ENCODE measurements around the gene PCDHGB2.

PCDHGB2 gene

DNA sequence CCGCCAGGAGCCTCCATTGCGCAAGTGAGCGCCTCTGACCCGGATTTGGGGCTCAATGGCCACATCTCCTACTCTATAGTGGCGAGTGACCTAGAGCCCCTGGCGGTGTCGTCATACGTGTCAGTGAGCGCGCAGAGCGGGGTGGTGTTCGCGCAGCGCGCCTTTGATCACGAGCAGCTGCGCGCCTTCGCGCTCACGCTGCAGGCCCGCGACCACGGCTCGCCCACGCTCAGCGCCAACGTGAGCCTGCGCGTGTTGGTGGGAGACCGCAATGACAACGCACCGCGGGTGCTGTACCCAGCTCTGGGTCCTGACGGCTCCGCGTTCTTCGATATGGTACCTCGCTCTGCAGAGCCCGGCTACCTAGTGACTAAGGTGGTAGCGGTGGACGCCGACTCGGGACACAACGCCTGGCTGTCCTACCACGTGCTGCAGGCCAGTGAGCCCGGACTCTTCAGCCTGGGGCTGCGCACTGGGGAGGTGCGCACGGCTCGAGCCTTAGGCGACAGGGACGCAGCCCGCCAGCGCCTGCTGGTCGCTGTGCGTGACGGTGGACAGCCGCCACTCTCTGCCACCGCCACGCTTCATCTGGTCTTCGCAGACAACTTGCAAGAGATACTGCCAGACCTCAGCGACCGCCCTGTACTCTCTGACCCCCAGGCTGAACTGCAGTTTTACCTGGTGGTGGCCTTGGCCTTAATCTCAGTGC lies 50.0 kb downstream of the PCDHGB2 start:
- Histone ChIP-seq H3K27me3 (ENCODE audit: insufficient read depth, low read length, poor library complexity, severe bottlenecking) (no peaks in the 10 kb centered on the region), H3K9me3 (ENCODE audit: insufficient read depth, low read depth, low read length) (no peaks in the 10 kb centered on the region), H3K79me2 (ENCODE audit: insufficient read depth, low read length) (no peaks in the 10 kb centered on the region), H3K4me1 (ENCODE audit: insufficient read depth, low read length, poor library complexity, severe bottlenecking) (no peaks in the 10 kb centered on the region), H4K20me1 (ENCODE audit: insufficient read depth, low read length, poor library complexity, severe bottlenecking) (no peaks in the 10 kb centered on the region), H3K9me2 (replicated peaks; ENCODE audit: low read depth, low read length) (no peaks in the 10 kb centered on the region), H3F3A (ENCODE audit: low read depth) (no peaks in the 10 kb centered on the region), H3K36me3 (ENCODE audit: insufficient read depth, low read length) (no peaks in the 10 kb centered on the region), H2AFZ (ENCODE audit: low read length) (no peak overlapping the region), H3K4me3 (ENCODE audit: low read length, poor library complexity, severe bottlenecking) (no peak overlapping the region), H3K4me2 (ENCODE audit: low read depth, low read length, poor library complexity, severe bottlenecking) (no peak overlapping the region), H3K9ac (ENCODE audit: low read depth, low read length, poor library complexity, severe bottlenecking) (no peak overlapping the region)
- TF ChIP-seq EZH2phosphoT487 (IDR thresholded peaks at IDR 0.05; ENCODE audit: borderline replicate concordance), result no peak
- TF ChIP-seq, protein P1, sequence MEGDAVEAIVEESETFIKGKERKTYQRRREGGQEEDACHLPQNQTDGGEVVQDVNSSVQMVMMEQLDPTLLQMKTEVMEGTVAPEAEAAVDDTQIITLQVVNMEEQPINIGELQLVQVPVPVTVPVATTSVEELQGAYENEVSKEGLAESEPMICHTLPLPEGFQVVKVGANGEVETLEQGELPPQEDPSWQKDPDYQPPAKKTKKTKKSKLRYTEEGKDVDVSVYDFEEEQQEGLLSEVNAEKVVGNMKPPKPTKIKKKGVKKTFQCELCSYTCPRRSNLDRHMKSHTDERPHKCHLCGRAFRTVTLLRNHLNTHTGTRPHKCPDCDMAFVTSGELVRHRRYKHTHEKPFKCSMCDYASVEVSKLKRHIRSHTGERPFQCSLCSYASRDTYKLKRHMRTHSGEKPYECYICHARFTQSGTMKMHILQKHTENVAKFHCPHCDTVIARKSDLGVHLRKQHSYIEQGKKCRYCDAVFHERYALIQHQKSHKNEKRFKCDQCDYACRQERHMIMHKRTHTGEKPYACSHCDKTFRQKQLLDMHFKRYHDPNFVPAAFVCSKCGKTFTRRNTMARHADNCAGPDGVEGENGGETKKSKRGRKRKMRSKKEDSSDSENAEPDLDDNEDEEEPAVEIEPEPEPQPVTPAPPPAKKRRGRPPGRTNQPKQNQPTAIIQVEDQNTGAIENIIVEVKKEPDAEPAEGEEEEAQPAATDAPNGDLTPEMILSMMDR (conservative IDR thresholded peaks at IDR 0.05; ENCODE audit: low read length), result no peak

DNA sequence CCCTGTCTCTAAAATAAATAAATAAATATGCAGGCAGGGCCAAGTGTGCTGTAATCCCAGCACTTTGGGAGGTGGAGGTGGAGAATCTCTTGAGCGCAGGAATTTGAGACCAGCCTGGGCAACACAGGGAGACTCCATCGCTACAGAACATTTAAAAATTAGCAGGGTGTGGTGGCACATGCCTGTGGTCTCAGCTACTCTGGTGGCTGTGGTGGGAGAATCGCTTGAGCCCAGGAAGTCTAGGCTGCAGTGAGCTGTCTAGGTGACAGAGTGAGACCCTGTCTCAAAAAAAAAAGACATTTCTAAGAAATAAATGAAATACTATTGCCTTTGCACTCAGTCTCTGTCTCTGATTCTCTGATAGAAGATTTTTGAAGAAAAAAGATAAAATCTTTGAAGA lies 51.8 kb downstream of the PCDHGB2 start:
- Histone ChIP-seq H3K9me2 (replicated peaks; ENCODE audit: low read depth, low read length) (no peaks in the 10 kb centered on the region), H3K4me1 (ENCODE audit: insufficient read depth, low read length, poor library complexity, severe bottlenecking) (no peaks in the 10 kb centered on the region), H3K4me2 (ENCODE audit: low read depth, low read length, poor library complexity, severe bottlenecking) (no peak overlapping the region), H3K27me3 (ENCODE audit: insufficient read depth, low read length, poor library complexity, severe bottlenecking) (no peaks in the 10 kb centered on the region), H2AFZ (ENCODE audit: low read length) (no peak overlapping the region), H3K9ac (ENCODE audit: low read depth, low read length, poor library complexity, severe bottlenecking) (no peak overlapping the region), H3K36me3 (ENCODE audit: insufficient read depth, low read length) (no peaks in the 10 kb centered on the region), H3K4me3 (ENCODE audit: low read length, poor library complexity, severe bottlenecking) (no peak overlapping the region), H3F3A (ENCODE audit: low read depth) (no peaks in the 10 kb centered on the region), H4K20me1 (ENCODE audit: insufficient read depth, low read length, poor library complexity, severe bottlenecking) (no peaks in the 10 kb centered on the region), H3K9me3 (ENCODE audit: insufficient read depth, low read depth, low read length) (no peaks in the 10 kb centered on the region), H3K79me2 (ENCODE audit: insufficient read depth, low read length) (no peaks in the 10 kb centered on the region)
- TF ChIP-seq, protein P1 (conservative IDR thresholded peaks at IDR 0.05; ENCODE audit: low read length), result no peak
- TF ChIP-seq EZH2phosphoT487 (IDR thresholded peaks at IDR 0.05; ENCODE audit: borderline replicate concordance), result no peak

Data from Loucy (cell line).